GM18909 (cell line): ENCODE results near the gene FAM20B.

Experiments used
- ATAC-seq: cut with Tn5 transposase; IDR thresholded peaks from one replicate; pipeline ENCODE4 v1.9.1; 2021; ENCODE audit warnings: mild to moderate bottlenecking; ENCODE audit not compliant: unreplicated experiment, poor library complexity

FAM20B gene

GRCh38 chr1:179046808-179047635, 21.3 kb downstream of the FAM20B start:
- ATAC-seq = no peak

GRCh38 chr1:179047636-179047997, 21.9 kb downstream of the FAM20B start:
- ATAC-seq = no peak

GRCh38 chr1:179048339-179049124, 22.8 kb downstream of the FAM20B start:
- no peak for ATAC-seq

GRCh38 chr1:179052776-179053175, 27.1 kb downstream of the FAM20B start:
- ATAC-seq = no peak

GRCh38 chr1:179053486-179053885, 27.8 kb downstream of the FAM20B start:
- ATAC-seq = no peak

- ATAC-seq = no peak
Observed at GRCh38 chr1:179055937-179056336, 30.2 kb downstream of the FAM20B start.

- ATAC-seq = no peak
Observed at GRCh38 chr1:179058487-179059483, 33.1 kb downstream of the FAM20B start.

GRCh38 chr1:179061360-179062282, 35.9 kb downstream of the FAM20B start:
- no peak for ATAC-seq

- no peak for ATAC-seq
Observed at GRCh38 chr1:179066471-179066870, 40.8 kb downstream of the FAM20B start.

- ATAC-seq = no peak
Observed at GRCh38 chr1:179077396-179077795, 51.7 kb downstream of the FAM20B start.

- peak; percentile 16 for ATAC-seq
Observed at GRCh38 chr1:179079113-179079761, 53.5 kb downstream of the FAM20B start.

- peak; percentile 28 for ATAC-seq
Observed at GRCh38 chr1:179080866-179081686, 55.4 kb downstream of the FAM20B start.

- peak; percentile 88 for ATAC-seq
Observed at GRCh38 chr1:179081687-179082332, 56.1 kb downstream of the FAM20B start, which contains the start of gene TOR3A. TOR3A (plus strand) TSS chr1:179082070; CDS start chr1:179082129, 59 bp downstream.

GRCh38 chr1:179082333-179082998, 56.8 kb downstream of the FAM20B start:
- ATAC-seq = peak; percentile 20

GRCh38 chr1:179082999-179083335, 57.3 kb downstream of the FAM20B start:
- ATAC-seq = no peak

GRCh38 chr1:179083533-179083932, 57.8 kb downstream of the FAM20B start:
- ATAC-seq = peak; percentile 19

- no peak for ATAC-seq
Observed at GRCh38 chr1:179087665-179088064, 62.0 kb downstream of the FAM20B start.
